IMR-90 (cell line): ENCODE data around the gene GZMM. TPM values are rescaled to one million over a fixed set of nuclear protein-coding genes. Genes with fewer than 3 reads are reported as not detected.

Experiments used
- ATAC-seq: fragments of 200-7000 bp; cut with Tn5 transposase; 2 replicates; pipeline ENCODE4 v1.9.1; 2020; ENCODE audit warnings: low read depth, mild to moderate bottlenecking, moderate library complexity
- BruUV-seq: library from RNA; stranded (reverse); fragments of 400-500 nt; replicated peaks from 2 replicates; lab custom pipeline; 2021; lab: Mats Ljungman, UMichigan
- CTCF ChIA-PET: fragments of 300-600 bp; formaldehyde crosslinking; extraction: SDS; loops from one replicate; lab custom pipeline; 2021; ENCODE audit warnings: antibody characterized with exemption; lab: Yijun Ruan, JAX
- POLR2A ChIA-PET: fragments of 300-600 bp; sonication (Branson Sonifier 250); formaldehyde crosslinking; loops from one replicate; lab custom pipeline; 2022; ENCODE audit warnings: antibody characterized with exemption; ENCODE audit not compliant: unreplicated experiment; lab: Charles Lee
- DNase-seq: peaks from one replicate; pipeline ENCODE4 v3.0.0; 2013
- H2AFZ ChIP-seq: replicated peaks from 2 replicates; pipeline ENCODE3; 2013; ENCODE audit warnings: low read length, mild to moderate bottlenecking; ENCODE audit not compliant: poor library complexity
- H2AK5ac ChIP-seq: 2 replicates; pipeline ENCODE4 v1.6.1; 2013; ENCODE audit warnings: low read depth, low read length, inconsistent platforms
- H2AK9ac ChIP-seq: replicated peaks from 2 replicates; pipeline ENCODE3; 2013; ENCODE audit warnings: mild to moderate bottlenecking, low read depth, low read length, moderate library complexity; ENCODE audit not compliant: poor library complexity
- H2BK120ac ChIP-seq: 2 replicates; pipeline ENCODE4 v1.6.1; 2013; ENCODE audit warnings: low read depth, low read length, inconsistent platforms
- H2BK15ac ChIP-seq: 3 replicates; pipeline ENCODE4 v1.6.1; 2013; ENCODE audit warnings: low read depth, low read length, inconsistent platforms
- H2BK20ac ChIP-seq: 2 replicates; pipeline ENCODE4 v1.6.1; 2013; ENCODE audit warnings: low read depth, mild to moderate bottlenecking, inconsistent platforms, low read length, moderate library complexity
- H2BK5ac ChIP-seq: 2 replicates; pipeline ENCODE4 v1.6.1; 2013; ENCODE audit warnings: mild to moderate bottlenecking, low read depth, low read length, inconsistent platforms; ENCODE audit not compliant: poor library complexity, severe bottlenecking
- H3K14ac ChIP-seq: replicated peaks from 2 replicates; pipeline ENCODE4 v1.6.1; 2013; ENCODE audit warnings: low read depth, low read length, inconsistent platforms
- H3K18ac ChIP-seq: 2 replicates; pipeline ENCODE4 v1.6.1; 2013; ENCODE audit warnings: low read depth, low read length, control low read depth
- H3K23ac ChIP-seq: 2 replicates; pipeline ENCODE4 v1.6.1; 2013; ENCODE audit warnings: low read depth, low read length, inconsistent platforms
- H3K27ac ChIP-seq: 2 replicates; pipeline ENCODE4 v1.5.1; 2013; ENCODE audit warnings: mild to moderate bottlenecking, control low read depth, low read length; ENCODE audit not compliant: insufficient read depth
- H3K27me3 ChIP-seq: 2 replicates; pipeline ENCODE4 v1.6.1; 2013; ENCODE audit warnings: low read length; ENCODE audit not compliant: control insufficient read depth, insufficient read depth
- H3K36me3 ChIP-seq: 2 replicates; pipeline ENCODE4 v1.6.1; 2013; ENCODE audit warnings: low read length, mixed read lengths; ENCODE audit not compliant: control insufficient read depth, insufficient read depth
- H3K4ac ChIP-seq: 2 replicates; pipeline ENCODE4 v1.6.1; 2013; ENCODE audit warnings: low read depth, low read length, inconsistent platforms
- H3K4me1 ChIP-seq: 2 replicates; pipeline ENCODE4 v1.6.1; 2013; ENCODE audit warnings: low read length, mixed read lengths; ENCODE audit not compliant: control insufficient read depth, insufficient read depth
- H3K4me2 ChIP-seq: 2 replicates; pipeline ENCODE4 v1.6.1; 2013; ENCODE audit warnings: low read depth, mild to moderate bottlenecking, control low read depth, low read length, moderate library complexity
- H3K4me3 ChIP-seq: 2 replicates; pipeline ENCODE4 v1.5.1; 2013; ENCODE audit warnings: low read depth, mild to moderate bottlenecking, control low read depth, low read length, moderate library complexity; ENCODE audit not compliant: insufficient read depth
- H3K56ac ChIP-seq: 2 replicates; pipeline ENCODE4 v1.6.1; 2013; ENCODE audit warnings: low read length, inconsistent platforms; ENCODE audit not compliant: insufficient read depth; ENCODE audit errors: extremely low read depth
- H3K79me1 ChIP-seq, 2 experiments: 2 replicates each; pipeline ENCODE4 v1.6.1; 2013; ENCODE audit warnings: low read length in 2 of 2, inconsistent platforms in 1 of 2, low read depth in 1 of 2
- H3K9ac ChIP-seq: 2 replicates; pipeline ENCODE4 v1.6.1; 2013; ENCODE audit warnings: low read depth, low read length, control low read depth
- H3K9me1 ChIP-seq: 2 replicates; pipeline ENCODE4 v1.6.1; 2013; ENCODE audit warnings: low read length, inconsistent platforms; ENCODE audit not compliant: insufficient read depth
- H3K9me3 ChIP-seq: 2 replicates; pipeline ENCODE4 v1.6.1; 2013; ENCODE audit warnings: low read length; ENCODE audit not compliant: control insufficient read depth, insufficient read depth
- H4K20me1 ChIP-seq: 2 replicates; pipeline ENCODE4 v1.6.1; 2013; ENCODE audit warnings: low read length, inconsistent platforms; ENCODE audit not compliant: insufficient read depth
- H4K5ac ChIP-seq: 2 replicates; pipeline ENCODE4 v1.6.1; 2013; ENCODE audit warnings: mild to moderate bottlenecking, low read depth, low read length, control low read depth
- H4K8ac ChIP-seq, 2 experiments: 2 replicates each; pipeline ENCODE4 v1.6.1; 2013; ENCODE audit warnings: low read depth in 2 of 2, low read length in 2 of 2, control low read depth in 1 of 2, inconsistent platforms in 1 of 2
- H4K91ac ChIP-seq: 2 replicates; pipeline ENCODE4 v1.6.1; 2013; ENCODE audit warnings: low read depth, low read length, inconsistent platforms; ENCODE audit not compliant: insufficient read depth
- WGBS, 2 experiments: methylation state at CpG; one replicate each; pipeline versions ENCODE4 v1.1.5 to v1.1.7; 2013; ENCODE audit warnings: missing lambda C conversion rate in 2 of 2; ENCODE audit not compliant: insufficient read length in 1 of 2; ENCODE audit errors: extremely low coverage in 2 of 2; 5-methylcytosine and 5-hydroxymethylcytosine counted together
- dilution Hi-C: fragments of 300-500 bp; cut with HindIII; formaldehyde crosslinking; loops from one replicate; pipeline ENCODE4 v1.14.3; 2018; ENCODE audit warnings: low sequenced_read_pairs; ENCODE audit not compliant: unreplicated experiment
- in situ Hi-C: fragments of 300-500 bp; cut with MboI; formaldehyde crosslinking; loops from 3 replicates; pipeline ENCODE4 v1.14.3; 2019; ENCODE audit warnings: low sequenced_read_pairs, inconsistent platforms, mixed read lengths
- intact Hi-C: fragments of 100-400 bp; cut with micrococcal nuclease; formaldehyde crosslinking; loops from 2 replicates; pipeline ENCODE4 v1.10.0; 2022
- polyA plus RNA-seq, 3 experiments: library from polyadenylated mRNA; depleted of rRNA; stranded (reverse); fragments of >200 nt; gene quantifications; 2 replicates each; pipeline ENCODE4 v1.2.3, GENCODE V29; 2012; ENCODE audit warnings: low replicate concordance in 1 of 3
- total RNA-seq: library from RNA; depleted of rRNA; stranded (reverse); fragments of >200 nt; gene quantifications from 2 replicates; pipeline ENCODE4 v1.2.3, GENCODE V29; 2012
- TF ChIP-seq, protein P1 (sequence below): conservative IDR thresholded peaks from 2 replicates; pipeline ENCODE4 v1.5.1; 2012; ENCODE audit warnings: mild to moderate bottlenecking, low read depth, low read length, improper control_type of control experiment

The GZMM gene
- total and polyA plus RNA-seq, 2 of the 4 experiments (the other 2 are of a cell fraction): 0.24 TPM; not detected in 1

GRCh38 chr19:567296-567900 is 23.5 kb downstream of the GZMM start:
- POLR2A ChIA-PET: no interaction called here
- dilution Hi-C loops: no loop called here
- Histone ChIP-seq H3K9ac (no peak overlapping the region), H4K20me1 (no peaks in the 10 kb centered on the region), H4K91ac (no peak overlapping the region), H3K18ac (no peak overlapping the region), H3K27ac (no peak overlapping the region), H3K9me1 (0 out of 2 replicates have a peak, but pooled peaks cover 4% of the 10 kb centered on the region), H3K9me3 (no peaks in the 10 kb centered on the region), H3K27me3 (no peaks in the 10 kb centered on the region), H2AK5ac (no peak overlapping the region), H3K4ac (no peak overlapping the region), H3K23ac (no peak overlapping the region), H3K36me3 (no peaks in the 10 kb centered on the region), H2BK20ac (no peak overlapping the region), H3K4me1 (peaks cover 7% of the 10 kb centered on the region; the same call in 1 of the 2 replicates), H2AFZ (no peak overlapping the region), H2BK15ac (no peak overlapping the region), H3K4me2 (no peak overlapping the region), H3K79me1 (peaks cover 0 to 5% of the 10 kb centered on the region in 2 experiments; a peak in 1 of 4 replicates), H3K14ac (no peak overlapping the region), H2BK5ac (no peak overlapping the region), H2AK9ac (no peak overlapping the region), H4K5ac (no peak overlapping the region), H3K56ac (no peak overlapping the region), H4K8ac (no peak overlapping the region), H3K4me3 (no peak overlapping the region), H2BK120ac (no peak overlapping the region)
- in situ Hi-C loops: no loop called here
- ATAC-seq (no peak), DNase-seq (no peak)
- TF ChIP-seq, protein P1, sequence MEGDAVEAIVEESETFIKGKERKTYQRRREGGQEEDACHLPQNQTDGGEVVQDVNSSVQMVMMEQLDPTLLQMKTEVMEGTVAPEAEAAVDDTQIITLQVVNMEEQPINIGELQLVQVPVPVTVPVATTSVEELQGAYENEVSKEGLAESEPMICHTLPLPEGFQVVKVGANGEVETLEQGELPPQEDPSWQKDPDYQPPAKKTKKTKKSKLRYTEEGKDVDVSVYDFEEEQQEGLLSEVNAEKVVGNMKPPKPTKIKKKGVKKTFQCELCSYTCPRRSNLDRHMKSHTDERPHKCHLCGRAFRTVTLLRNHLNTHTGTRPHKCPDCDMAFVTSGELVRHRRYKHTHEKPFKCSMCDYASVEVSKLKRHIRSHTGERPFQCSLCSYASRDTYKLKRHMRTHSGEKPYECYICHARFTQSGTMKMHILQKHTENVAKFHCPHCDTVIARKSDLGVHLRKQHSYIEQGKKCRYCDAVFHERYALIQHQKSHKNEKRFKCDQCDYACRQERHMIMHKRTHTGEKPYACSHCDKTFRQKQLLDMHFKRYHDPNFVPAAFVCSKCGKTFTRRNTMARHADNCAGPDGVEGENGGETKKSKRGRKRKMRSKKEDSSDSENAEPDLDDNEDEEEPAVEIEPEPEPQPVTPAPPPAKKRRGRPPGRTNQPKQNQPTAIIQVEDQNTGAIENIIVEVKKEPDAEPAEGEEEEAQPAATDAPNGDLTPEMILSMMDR: no peak
- BruUV-seq: no TSS peak
- no CpG with 5 or more reads among the region's 22 CpGs for WGBS, 2 experiments
- CTCF ChIA-PET: interaction anchor here (0.6 kb wide), 1 partner anchor 299 kb away, joined by 3 read pairs; no protein-coding TSS in a partner anchor
- intact Hi-C loops: no loop called here
